ENCODE data around the gene PRPH2.
A peak's percentile ranks its signal among the peaks of the same experiment; 100 is the strongest.
"Not testable (repeated sequence)": the region's sequence is repeated elsewhere in the genome, so short reads cannot be mapped to it uniquely, and the experiment has no call there.

The PRPH2 gene

DNA sequence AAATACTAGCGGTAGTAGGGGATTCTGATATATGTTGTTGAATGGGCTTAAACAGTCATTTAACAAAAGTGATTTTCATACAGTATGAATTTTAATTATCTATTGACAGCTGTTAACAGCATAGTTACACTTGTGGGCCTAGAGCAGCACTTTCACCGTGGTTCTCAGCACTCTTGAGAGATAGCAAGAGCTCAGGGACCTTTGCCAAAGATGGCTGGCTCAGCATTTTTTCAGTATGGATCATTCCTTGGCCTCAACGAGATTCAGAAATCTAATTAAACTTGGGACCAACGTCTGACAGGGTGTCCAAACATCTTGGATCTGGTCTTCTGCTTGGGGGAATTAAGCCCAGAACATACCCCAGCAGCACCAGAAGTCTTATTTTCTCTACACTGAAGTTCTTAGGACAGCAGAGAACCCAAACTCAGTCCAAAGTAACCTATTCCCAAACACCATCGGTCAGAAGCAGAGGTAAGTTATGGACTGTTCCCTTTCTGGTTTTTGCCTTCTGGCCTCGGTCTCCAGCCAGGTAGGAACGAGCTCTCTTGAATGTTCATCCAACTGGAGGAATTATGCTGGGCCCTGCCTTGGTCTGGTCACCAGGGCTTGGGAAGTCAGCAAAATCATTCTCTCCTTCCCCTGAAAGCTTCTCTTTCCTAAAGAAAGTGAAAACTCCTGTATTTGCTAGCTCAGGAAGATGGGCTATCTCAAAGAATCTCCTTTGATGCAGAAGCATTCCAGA is 25.7 kb downstream of the PRPH2 start:
- DNase-seq (ENCODE audit: low read depth) = no peak

DNA sequence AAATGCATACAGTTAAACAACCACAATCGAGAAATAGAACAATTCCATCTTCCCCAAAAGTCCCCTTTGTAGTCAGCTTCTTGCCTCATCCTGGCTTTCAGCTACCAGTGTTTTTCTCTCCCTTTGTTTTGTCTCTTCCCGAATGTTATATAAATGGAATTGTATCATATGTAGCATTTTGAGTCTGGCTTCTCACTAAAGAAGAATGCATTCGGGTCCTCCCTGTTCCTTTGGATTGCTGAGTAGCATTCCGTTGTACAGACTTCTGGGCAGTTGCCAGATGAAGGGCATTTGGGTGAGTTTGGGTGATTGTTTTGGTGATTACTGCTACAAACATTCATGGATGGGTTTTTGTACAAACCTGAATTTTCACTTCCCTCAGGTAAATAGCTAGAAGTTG is 27.8 kb downstream of the PRPH2 start:
- DNase-seq (ENCODE audit: low read depth) = no peak

DNA sequence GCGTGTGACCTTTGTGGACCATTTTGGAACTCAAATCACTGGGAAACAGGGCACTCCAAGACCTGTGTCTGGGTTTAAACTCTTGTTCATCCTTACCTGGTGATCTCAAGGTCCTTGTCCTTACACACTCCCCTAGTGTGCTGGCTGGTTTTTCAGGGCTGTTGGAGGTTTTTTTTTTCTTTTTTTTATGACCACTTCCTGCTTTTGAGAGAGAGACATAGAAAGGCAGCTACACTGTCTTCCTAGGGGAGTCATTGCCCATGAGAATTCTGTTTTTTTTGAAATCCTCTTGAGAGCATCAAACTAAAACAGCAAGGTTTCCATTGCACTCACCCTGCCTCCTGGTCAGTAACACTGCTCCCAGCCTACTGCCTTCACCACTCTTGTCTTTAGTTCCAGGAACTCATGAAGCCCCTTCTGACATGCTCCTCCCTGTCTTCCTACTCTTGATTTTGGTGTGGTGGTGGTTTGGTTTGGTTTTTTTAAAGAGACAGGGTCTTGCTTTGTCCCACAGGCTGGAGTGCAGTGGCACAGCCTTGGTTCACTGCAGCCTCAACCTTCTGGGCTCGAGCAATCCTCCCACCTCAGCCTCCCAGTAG is 28.6 kb downstream of the PRPH2 start:
- DNase-seq (ENCODE audit: low read depth) = no peak

DNA sequence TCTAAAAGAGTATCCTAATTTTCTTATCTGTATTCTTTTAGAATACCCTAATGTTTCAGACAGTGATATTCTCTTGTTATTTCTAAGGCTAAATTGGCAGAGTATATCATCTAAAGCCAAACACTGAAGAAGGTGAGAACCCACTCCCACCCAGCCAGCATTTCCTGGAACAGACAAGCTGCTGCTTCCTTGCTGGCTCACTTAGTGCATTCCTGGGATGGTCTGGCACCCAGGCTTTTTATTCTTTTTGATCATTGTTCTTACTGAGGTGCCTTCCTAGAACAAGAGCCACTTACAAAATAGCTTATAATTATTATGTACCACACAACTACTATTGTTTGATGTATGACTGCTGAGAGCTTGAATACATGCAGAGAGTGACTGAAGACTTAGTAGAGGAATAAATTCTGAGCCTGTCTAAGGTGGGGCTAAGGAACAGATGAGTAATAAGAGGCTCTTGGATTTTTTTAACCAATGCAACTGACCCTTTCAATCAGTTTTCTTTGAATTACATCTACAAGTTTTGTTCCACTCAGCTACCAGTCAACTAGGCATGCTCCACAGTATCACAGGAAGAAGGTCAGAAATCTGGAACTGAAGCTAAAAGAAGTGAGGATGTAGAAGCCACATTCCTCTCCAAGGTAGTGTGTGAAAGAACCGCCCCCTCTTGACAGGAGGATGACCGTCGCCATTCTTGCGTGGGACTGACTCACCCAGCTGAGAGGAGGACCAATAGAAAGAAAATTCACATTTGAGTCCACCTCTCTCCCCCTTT is 30.1 kb downstream of the PRPH2 start:
- DNase-seq (ENCODE audit: low read depth) = no peak

DNA sequence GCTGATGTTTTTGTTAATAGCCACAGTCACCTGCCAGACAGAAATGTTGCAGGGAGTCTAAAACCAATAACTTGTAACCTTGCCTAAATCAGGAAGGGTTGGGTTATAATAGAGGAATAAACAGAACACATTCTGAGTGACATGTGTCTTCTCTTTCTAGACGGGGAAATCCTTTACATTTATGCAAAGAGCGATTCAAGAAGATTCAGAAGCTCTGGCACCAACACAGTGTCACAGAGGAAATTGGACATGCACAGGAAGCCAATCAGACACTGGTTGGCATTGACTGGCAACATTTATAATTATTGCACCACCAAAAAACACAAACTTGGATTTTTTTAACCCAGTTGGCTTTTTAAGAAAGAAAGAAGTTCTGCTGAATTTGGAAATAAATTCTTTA is 31.5 kb downstream of the PRPH2 start:
- no peak for DNase-seq (ENCODE audit: low read depth)

DNA sequence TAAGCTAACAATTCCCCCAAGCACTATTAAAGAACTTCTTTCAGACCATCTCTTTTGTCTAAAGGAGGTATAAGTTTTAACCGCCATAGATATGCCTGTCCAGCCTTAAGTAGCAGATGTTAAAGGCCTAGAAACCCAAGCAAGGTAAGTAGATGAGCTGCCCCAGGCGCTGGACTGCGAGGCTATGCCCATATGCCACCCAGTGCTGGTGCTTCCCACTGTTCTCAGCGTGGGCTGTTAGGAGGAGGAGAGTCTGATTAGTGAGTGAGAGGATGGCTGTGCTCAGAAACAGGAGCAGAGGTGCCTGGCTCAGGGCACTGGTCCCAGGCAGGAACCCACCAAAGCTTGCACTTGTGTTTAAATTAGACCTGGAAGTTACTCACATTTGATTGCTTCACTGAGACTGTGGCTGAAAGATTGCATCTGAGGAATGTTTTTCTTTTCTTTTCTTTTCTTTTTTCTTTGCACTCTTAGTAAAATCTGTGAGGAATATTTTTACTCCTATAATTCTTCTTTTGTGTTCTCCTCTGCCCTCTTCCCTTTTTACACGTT is 32.2 kb downstream of the PRPH2 start:
- DNase-seq (ENCODE audit: low read depth) = no peak

DNA sequence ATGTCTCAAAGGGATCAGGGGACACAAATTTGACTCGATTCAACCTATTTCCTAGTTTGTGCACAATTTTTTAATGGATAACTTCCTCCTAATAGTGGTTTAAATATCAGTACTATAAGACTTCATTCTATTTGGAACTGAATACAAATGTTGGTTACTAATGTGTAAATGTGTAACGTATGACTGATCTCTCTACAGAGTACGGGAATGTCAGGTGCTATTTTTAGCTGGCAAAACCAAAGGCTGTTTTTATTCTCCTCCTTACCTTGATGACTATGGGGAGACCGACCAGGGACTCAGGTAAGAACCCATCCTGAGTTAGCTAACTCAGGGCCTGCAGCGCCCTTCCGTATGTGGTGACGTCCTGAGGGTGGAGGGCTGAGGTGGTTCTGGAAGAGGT is 33.0 kb downstream of the PRPH2 start:
- no peak for DNase-seq (ENCODE audit: low read depth)

DNA sequence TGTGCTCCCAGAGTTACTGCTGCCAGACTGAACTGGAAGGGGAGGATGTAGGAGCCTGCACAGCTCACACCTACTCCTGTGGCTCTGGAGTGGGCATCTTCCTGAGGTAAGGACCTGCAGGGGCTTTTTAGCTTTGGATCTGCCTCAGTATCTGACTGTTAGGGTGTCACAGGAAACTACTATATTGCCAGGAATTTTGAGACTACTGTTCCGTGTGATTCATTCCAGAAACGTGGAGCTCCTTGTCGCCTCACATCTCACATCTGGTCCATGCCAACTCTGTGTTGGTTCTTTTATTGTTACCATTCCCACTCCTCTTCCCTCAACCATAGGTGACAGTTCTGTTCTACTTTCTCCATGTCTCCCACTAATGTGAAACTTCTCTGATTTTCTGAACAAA is 34.1 kb downstream of the PRPH2 start:
- DNase-seq (ENCODE audit: low read depth) = no peak

DNA sequence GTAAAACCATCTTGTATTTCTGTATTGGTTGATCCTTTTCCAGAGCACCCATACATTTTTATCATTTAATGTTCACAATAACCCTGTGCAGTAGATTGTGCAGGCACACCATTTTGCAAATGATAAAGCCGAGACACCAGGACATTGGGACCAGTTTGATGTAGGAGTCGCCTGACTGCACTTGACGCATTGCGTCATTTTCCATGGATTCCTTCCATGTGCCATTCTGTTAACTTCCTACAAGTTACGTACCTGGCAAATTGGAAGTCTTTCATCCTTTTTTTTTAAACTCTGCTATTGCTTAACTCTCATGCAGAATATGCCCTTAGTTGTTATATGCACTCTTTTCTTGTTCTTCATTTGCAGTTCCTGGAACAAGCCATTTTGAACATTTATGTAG is 43.0 kb downstream of the PRPH2 start:
- no peak for DNase-seq (ENCODE audit: low read depth)

DNA sequence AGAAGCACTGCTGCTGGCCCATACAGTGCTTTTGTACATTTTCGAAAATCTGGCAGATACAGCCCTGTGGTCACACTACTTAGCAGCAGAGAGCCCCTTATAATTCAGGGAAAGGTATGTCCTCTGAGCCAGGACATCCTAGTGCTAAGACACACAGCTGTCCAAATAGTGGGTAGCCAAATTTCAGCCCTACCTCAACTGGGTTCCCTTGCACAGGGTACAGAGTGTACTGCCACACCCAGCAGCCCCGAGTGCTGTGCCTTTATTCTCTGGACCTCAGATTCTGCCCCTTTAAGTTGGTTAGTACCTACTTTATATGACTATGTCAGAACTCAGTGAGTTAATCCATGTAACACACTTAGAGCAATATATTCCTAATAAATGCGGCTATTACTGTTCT is 47.6 kb downstream of the PRPH2 start:
- DNase-seq (ENCODE audit: low read depth) = no peak

DNA sequence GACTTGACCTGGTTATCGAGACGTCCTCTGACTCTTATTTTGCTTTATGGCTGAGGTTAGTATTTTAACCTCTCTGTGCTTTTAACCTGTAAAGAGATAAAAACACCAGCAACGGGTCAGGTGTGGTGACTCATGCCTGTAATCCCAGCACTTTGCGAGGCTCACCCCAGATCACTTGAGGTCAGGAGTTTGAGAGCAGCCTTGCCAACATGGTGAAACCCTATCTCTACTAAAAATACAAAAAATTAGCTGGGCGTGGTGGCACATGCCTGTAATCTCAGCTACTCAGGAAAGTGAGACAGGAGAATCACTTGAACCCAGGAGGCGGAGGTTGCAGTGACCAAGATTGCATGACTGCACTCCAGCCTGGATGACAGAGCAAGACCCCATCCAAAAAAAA is 48.0 kb downstream of the PRPH2 start:
- not testable (repeated sequence) for DNase-seq (ENCODE audit: low read depth)

DNA sequence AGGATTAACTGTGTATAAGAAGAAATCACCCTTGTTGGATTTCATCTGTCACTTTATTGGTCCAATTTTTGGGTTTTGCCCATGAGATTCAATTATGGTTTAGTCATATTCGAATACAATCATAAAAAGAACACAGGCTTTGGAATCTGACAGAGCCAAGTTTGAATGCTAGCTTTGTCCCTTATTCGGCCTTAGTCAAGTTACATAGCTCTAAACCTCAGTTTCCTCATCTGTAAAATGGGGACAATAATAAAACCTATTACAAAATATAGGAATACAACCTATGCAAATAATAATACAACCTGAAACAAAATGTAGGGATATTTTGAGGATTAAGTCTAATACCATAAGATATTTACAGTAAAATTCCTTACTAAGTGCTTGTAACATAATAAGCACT is 57.7 kb downstream of the PRPH2 start:
- DNase-seq (ENCODE audit: low read depth) = no peak

DNA sequence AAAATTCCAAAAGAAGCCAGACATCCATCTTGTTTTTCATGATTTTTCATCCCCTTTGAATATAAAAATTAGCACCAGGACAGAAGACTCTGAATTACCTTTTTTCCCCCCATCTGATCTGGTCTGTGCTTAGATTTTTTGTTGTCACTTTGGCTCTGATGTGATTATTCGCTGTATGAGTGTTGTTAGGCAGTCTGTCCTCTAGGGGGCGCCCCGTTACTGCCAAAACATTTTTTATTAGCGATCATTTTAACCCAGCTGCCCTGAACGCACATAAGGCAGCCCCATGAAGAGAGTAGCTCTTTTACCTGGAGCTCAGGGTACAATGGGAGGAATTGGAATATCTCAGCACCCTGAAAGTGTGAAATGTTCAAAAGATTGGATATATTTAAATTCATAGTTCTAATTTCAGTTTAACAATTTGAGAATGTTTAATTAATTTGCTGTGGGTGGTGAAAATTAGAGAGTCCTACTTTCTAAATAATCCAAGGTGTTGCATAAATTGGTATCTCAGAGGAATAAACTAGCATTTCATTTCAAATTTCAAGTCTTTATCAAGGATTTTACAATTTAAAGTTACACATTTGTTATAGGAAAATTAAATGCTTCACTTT is 60.8 kb downstream of the PRPH2 start:
- peak; percentile 82 for DNase-seq (ENCODE audit: low read depth)

DNA sequence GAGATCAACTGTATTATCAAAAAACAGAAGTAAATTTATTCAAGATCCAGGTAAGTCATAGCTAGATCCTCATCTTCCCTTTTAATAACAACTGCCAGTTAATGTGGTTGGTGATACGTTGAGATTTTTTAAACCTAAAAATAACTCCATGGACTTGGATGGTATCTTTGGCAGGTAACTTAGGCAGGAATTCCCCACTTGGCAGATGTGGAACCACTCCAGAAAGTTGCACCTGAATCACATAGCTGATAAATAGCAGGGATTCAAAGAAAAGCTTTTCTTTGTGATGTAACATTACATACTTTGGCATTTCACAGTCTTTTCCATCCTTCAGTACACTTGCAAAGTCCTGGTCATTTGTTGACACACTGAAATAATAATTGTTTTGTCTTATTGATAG is 62.6 kb downstream of the PRPH2 start:
- no peak for DNase-seq (ENCODE audit: low read depth)

DNA sequence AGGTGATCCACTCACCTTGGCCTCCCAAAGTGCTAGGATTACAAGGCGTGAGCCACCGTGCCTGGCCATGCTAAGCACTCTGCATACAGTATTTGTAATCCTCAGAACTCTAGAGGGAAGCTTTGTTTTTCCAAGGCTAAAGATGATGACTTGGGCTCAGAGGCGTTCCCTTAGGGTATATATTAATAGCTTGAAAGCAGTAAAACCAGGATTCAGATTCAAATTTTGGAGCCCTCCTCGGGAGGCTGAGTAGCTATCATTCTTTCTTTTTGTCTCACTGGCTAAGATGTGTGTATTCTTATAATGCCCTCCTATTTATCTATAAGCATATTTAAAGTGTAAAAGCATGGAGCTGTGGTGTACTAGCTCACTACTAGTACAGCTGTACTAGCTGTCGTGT is 68.5 kb downstream of the PRPH2 start:
- DNase-seq (ENCODE audit: low read depth) = no peak

DNA sequence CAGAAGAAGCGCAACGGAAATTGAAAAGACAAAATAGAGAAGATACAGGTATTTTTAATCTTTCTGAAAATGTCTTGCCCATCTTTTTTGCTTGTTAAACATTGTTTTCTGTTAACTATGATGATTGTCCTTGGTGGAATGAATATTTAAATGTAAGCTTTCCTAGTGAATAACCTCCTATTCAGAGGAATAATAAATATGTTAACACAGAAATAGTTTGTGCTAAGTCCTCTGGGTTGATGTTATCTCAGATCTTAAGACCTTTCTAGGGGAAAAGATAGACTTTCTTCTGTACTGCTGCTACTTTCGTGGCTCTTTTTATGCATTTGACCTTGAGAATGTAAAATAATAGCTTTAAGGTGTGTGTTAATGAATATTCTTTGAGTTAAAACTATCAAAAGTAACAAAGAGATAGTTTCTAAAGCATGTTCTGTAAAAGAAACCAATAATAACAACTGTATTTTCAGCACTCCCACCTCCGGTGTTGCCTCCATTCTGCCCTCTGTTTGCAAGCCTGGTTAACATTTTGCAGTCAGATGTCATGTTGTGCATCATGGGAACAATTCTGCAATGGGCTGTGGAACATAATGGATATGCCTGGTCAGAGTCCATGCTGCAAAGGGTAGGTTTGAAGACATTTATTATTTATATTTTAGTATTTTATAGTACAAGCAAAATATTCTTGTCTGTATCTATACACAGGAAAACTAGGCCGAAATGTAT is 70.2 kb downstream of the PRPH2 start:
- no peak for DNase-seq (ENCODE audit: low read depth)

Measured in stimulated activated CD8-positive, alpha-beta memory T cell treated with anti-CD3 and anti-CD28 coated beads, Interleukin-12 subunit alpha, Interleukin-12 subunit beta, amount 100 ng/mL, for 1 hour (primary cell).